Measurements from ENCODE around the gene KCNK17. TPM values are rescaled to one million over a fixed set of nuclear protein-coding genes. Genes with fewer than 3 reads are reported as not detected.

The KCNK17 gene
- total and polyA plus RNA-seq, 8 donors = 0.84 to 44.0 (median 1.1) TPM

DNA sequence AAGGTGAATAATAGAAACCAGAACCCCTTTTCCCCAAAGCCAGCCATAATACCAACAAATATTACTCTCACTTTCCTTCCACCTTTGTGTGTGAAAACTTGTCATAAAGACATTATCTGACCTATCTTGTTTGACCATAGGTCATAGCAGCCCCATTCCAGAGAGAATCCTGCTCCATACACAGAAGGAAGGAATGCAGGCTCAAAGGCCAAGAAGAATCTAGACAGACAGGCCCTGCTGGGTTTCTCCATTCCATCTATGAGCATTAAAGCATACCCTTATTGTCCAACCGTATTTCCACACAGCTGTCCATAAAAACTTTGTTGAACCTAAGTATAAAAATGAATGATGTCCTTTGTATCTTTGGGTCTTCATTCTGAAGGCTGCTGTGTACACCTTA lies 44.3 kb downstream of the KCNK17 start:
- ATAC-seq (no peak), FAIRE-seq (no peak), DNase-seq (no peak)
- Histone ChIP-seq H3K4me1 (no peaks in the 10 kb centered on the region), H3K27me3 (no peaks in the 10 kb centered on the region), H3K36me3 (no peaks in the 10 kb centered on the region), H3K27ac (no peak overlapping the region), H3K4me3 (no peak overlapping the region), H3K9me3 (no peaks in the 10 kb centered on the region)
- intact Hi-C loops (cut with DNase I) = no loop called here
- WGBS, 2 donors = 63 to 67% methylated on average over 1 of the region's 1 CpG
- TF ChIP-seq, protein P1, sequence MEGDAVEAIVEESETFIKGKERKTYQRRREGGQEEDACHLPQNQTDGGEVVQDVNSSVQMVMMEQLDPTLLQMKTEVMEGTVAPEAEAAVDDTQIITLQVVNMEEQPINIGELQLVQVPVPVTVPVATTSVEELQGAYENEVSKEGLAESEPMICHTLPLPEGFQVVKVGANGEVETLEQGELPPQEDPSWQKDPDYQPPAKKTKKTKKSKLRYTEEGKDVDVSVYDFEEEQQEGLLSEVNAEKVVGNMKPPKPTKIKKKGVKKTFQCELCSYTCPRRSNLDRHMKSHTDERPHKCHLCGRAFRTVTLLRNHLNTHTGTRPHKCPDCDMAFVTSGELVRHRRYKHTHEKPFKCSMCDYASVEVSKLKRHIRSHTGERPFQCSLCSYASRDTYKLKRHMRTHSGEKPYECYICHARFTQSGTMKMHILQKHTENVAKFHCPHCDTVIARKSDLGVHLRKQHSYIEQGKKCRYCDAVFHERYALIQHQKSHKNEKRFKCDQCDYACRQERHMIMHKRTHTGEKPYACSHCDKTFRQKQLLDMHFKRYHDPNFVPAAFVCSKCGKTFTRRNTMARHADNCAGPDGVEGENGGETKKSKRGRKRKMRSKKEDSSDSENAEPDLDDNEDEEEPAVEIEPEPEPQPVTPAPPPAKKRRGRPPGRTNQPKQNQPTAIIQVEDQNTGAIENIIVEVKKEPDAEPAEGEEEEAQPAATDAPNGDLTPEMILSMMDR (IDR thresholded peaks at IDR 0.05) = no peak

DNA sequence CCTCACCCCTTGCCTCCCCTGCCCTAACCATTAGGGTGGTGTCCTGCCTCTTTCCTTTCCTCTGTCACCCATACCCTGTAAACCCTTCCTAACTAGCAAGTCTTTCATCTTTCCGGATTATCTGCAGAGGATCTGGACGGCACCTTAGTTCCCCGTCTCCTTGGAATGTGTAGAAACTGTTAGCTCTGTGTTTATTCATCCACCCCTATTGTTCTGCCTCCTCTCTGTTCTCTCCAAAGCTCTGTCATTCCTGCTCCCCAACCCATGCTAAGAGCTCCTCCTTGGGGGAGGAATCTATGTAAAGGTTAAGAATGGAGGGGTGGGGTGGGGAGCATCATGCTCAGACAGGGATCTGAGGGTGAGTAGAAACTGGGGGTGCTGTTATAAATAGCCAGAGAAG lies 45.5 kb downstream of the KCNK17 start:
- ATAC-seq (no peak), FAIRE-seq (no peak), DNase-seq (no peak)
- intact Hi-C loops (cut with DNase I) = no loop called here
- Histone ChIP-seq H3K4me3 (no peak overlapping the region), H3K9me3 (no peaks in the 10 kb centered on the region), H3K36me3 (no peaks in the 10 kb centered on the region), H3K27ac (no peak overlapping the region), H3K4me1 (peaks cover 0 to 2% (median 0%) of the 10 kb centered on the region in 3 donors), H3K27me3 (no peaks in the 10 kb centered on the region)
- TF ChIP-seq, protein P1 (IDR thresholded peaks at IDR 0.05) = no peak
- WGBS, 2 donors = 92 to 93% methylated on average over 3 of the region's 3 CpGs

DNA sequence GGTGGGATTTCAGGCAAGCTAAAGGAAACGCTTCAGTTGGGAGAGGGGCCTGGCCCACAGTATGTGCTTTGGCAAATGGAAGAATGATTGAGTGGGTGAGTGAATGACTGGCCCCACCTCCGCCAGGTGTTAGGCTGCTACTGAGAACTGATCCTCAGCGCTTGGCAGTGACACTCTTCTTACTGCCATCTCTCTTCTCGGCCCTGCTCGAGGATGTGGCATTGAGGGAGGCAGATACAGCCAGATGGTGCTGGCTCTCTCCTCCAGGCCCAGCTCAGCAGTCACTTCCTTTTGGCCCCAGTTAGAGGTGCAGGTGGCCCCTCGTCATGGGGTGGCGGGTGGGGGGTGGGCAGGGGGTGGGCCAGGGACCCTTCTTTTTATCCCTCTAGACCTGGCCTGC lies 46.0 kb downstream of the KCNK17 start:
- H3K4me1 ChIP-seq = peaks cover 0 to 6% (median 0%) of the 10 kb centered on the region in 3 donors
- TF ChIP-seq, protein P1 (IDR thresholded peaks at IDR 0.05) = no peak
- ATAC-seq (no peak), DNase-seq (no peak), FAIRE-seq (no peak)
- H3K36me3 ChIP-seq = no peaks in the 10 kb centered on the region
- intact Hi-C loops (cut with DNase I) = no loop called here
- H3K27ac ChIP-seq = no peak overlapping the region
- no peak overlapping the region for H3K4me3 ChIP-seq
- no peaks in the 10 kb centered on the region for H3K9me3 ChIP-seq
- WGBS, 2 donors = 87 to 90% methylated on average over 7 of the region's 7 CpGs
- H3K27me3 ChIP-seq = no peaks in the 10 kb centered on the region

DNA sequence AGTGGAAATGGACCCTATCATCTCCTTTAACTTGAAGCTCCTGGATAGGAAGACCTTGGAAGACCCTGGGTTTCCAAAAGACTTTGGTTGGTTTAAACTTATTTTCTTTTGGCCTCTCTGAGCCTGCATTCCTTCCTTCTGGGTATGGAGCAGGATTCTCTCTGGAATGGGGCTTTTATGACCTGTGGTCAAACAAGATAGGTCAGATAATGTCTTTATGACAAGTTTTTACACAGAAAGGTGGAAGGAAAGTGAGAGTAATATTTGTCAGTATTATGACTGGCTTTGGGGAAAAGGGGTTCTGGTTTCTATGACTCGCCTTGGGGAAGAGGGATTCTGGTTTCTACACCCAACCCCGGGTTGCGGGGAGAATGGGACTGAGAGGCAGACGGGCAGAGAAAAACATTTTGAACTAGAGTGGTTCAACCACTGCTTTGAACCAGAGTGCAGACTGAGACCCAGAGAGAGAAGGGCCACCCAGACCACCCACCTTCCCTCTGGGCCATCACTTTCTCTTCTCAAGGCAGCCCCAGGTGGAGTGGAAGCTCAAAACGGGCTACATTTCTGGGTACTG lies 47.4 kb downstream of the KCNK17 start:
- 87 to 95% methylated on average over 5 of the region's 5 CpGs for WGBS, 2 donors
- intact Hi-C loops (cut with DNase I) = no loop called here
- TF ChIP-seq, protein P1 (IDR thresholded peaks at IDR 0.05) = no peak

DNA sequence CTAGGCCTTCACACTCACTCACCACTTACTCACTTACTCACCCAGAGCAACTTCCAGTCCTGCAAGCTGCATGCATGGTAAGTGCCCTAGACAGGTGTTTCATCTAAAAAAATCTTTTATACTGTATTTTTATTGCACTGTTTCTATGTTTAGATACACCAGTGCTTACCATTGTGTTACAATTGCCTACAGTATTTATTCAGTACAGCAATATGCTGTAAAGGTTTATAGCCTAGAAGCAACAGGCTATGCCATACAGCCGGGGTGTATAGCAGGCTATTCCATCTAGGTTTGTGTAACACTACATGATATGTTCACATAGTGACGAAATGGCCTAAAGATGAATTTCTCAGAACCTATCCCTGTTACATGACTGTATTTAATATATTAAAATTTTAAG lies 47.8 kb downstream of the KCNK17 start:
- peaks cover 0 to 6% (median 0%) of the 10 kb centered on the region in 3 donors for H3K4me1 ChIP-seq
- DNase-seq = no peak
- WGBS, 2 donors = 91 to 92% methylated on average over 2 of the region's 2 CpGs
- peak; percentile 37 for FAIRE-seq
- H3K36me3 ChIP-seq = no peaks in the 10 kb centered on the region
- H3K27me3 ChIP-seq = no peaks in the 10 kb centered on the region
- intact Hi-C loops (cut with DNase I) = no loop called here
- H3K27ac ChIP-seq = no peak overlapping the region
- no peak overlapping the region for H3K4me3 ChIP-seq
- H3K9me3 ChIP-seq = no peaks in the 10 kb centered on the region
- TF ChIP-seq, protein P1 (IDR thresholded peaks at IDR 0.05) = no peak
- no peak for ATAC-seq

More for the DNA sequence above, 47.4 kb downstream of the KCNK17 start:
- no peaks in the 10 kb centered on the region for H3K27me3 ChIP-seq
- H3K36me3 ChIP-seq = no peaks in the 10 kb centered on the region
- DNase-seq (no peak), ATAC-seq (no peak), FAIRE-seq (no peak)
- no peak overlapping the region for H3K27ac ChIP-seq
- H3K9me3 ChIP-seq = no peaks in the 10 kb centered on the region
- no peak overlapping the region for H3K4me3 ChIP-seq
- peaks cover 0 to 6% (median 0%) of the 10 kb centered on the region in 3 donors for H3K4me1 ChIP-seq

Measured in pancreas (tissue), 10 donors.